BJ (cell line): Measurements from ENCODE around the gene ANG. TPM values are rescaled to one million over a fixed set of nuclear protein-coding genes. Genes with fewer than 3 reads are reported as not detected.
"Not testable (repeated sequence)": the region's sequence is repeated elsewhere in the genome, so short reads cannot be mapped to it uniquely, and the experiment has no call there.

ENCODE experiments used
- CTCF ChIA-PET: fragments of 350-600 bp; formaldehyde crosslinking; extraction: SDS; loops from one replicate; lab custom pipeline; 2021; ENCODE audit warnings: antibody characterized with exemption, inconsistent platforms; lab: Yijun Ruan, JAX
- POLR2A ChIA-PET: fragments of 300-600 bp; sonication (Branson Sonifier 250); formaldehyde crosslinking; extraction: SDS; loops from one replicate; lab custom pipeline; 2021; ENCODE audit warnings: antibody characterized with exemption; lab: Charles Lee
- DNase-seq: peaks from one replicate; pipeline ENCODE4 v3.0.0-alpha.2; 2011; ENCODE audit warnings: low read depth
- H3K27me3 ChIP-seq: 2 replicates; pipeline ENCODE4 v1.6.0; 2011; ENCODE audit warnings: low read length; ENCODE audit not compliant: control insufficient read depth, insufficient read depth
- H3K36me3 ChIP-seq: 2 replicates; pipeline ENCODE4 v1.5.1; 2011; ENCODE audit warnings: low read length; ENCODE audit not compliant: control insufficient read depth, insufficient read depth
- H3K4me3 ChIP-seq: 2 replicates; pipeline ENCODE4 v1.5.1; 2011; ENCODE audit warnings: low read depth, mild to moderate bottlenecking, control low read depth, low read length
- polyA minus RNA-seq: library from RNA; depleted of rRNA, polyadenylated mRNA; stranded (reverse); fragments of >200 nt; gene quantifications from 2 replicates; pipeline ENCODE4 v1.2.3, GENCODE V29; 2011; rRNA and poly(A)+ RNA removed
- polyA plus RNA-seq: library from polyadenylated mRNA; depleted of rRNA; stranded (reverse); fragments of >200 nt; gene quantifications from 2 replicates; pipeline ENCODE4 v1.2.3, GENCODE V29; 2011; rRNA removed
- TF ChIP-seq, protein P1 (sequence below): IDR thresholded peaks from 2 replicates; pipeline ENCODE4 v1.5.1; 2011; ENCODE audit warnings: low read depth, mild to moderate bottlenecking, control low read depth, inconsistent platforms, low read length, moderate library complexity; ENCODE audit not compliant: insufficient read depth

The ANG gene
- polyA plus RNA-seq, result 9.2 and 12.7 TPM in 2 replicates
- 3.8 and 6.9 TPM in 2 replicates for polyA minus RNA-seq

DNA sequence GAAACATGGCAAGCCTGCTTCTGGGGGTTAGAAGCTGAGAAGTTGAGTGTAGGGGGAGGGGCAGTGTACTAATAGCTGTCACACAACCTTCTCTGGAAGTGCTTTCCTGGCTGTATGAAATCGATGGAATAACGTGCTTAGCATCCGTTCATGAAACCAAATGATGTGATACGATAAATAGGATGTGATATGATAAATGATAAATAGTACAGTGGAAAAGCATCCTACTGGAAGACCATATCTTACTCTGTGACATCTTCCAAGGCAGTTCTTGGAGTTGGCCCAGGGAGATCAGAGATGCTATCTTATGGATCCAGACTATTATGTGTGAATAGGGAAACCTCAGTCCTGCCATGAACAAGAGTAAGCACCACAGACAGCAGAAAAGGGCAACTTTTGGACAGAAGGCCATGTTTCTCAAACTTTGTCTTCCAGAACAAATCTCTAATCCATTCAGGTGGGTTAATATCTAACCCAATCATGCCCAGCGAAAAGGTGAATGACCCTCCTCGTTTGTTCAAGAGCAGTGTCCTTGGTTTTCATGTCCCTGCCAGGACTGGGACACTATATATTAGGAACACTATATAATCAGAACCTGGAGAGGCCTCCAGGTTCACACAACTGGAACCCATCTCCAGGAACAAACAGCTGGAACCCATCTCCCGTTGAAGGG is at the start of gene ANG:
TSS of gene ANG (plus strand) at position 598 of the 673 bp plus-strand sequence. CDS start 4,801 bp downstream, outside the sequence.
- DNase-seq, result no peak
- POLR2A ChIA-PET, result no interaction called here
- no peak within 1 kb of the TSS for H3K4me3 ChIP-seq
- CTCF ChIA-PET, result interaction anchor here (1.0 kb wide), 2 partner anchors 27 to 154 kb away, joined by 3 read pairs; no protein-coding TSS in a partner anchor
- TF ChIP-seq, protein P1, sequence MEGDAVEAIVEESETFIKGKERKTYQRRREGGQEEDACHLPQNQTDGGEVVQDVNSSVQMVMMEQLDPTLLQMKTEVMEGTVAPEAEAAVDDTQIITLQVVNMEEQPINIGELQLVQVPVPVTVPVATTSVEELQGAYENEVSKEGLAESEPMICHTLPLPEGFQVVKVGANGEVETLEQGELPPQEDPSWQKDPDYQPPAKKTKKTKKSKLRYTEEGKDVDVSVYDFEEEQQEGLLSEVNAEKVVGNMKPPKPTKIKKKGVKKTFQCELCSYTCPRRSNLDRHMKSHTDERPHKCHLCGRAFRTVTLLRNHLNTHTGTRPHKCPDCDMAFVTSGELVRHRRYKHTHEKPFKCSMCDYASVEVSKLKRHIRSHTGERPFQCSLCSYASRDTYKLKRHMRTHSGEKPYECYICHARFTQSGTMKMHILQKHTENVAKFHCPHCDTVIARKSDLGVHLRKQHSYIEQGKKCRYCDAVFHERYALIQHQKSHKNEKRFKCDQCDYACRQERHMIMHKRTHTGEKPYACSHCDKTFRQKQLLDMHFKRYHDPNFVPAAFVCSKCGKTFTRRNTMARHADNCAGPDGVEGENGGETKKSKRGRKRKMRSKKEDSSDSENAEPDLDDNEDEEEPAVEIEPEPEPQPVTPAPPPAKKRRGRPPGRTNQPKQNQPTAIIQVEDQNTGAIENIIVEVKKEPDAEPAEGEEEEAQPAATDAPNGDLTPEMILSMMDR, result no peak
- H3K36me3 ChIP-seq, result no peaks in the 10 kb centered on the region
- no peaks in the 10 kb centered on the region for H3K27me3 ChIP-seq

DNA sequence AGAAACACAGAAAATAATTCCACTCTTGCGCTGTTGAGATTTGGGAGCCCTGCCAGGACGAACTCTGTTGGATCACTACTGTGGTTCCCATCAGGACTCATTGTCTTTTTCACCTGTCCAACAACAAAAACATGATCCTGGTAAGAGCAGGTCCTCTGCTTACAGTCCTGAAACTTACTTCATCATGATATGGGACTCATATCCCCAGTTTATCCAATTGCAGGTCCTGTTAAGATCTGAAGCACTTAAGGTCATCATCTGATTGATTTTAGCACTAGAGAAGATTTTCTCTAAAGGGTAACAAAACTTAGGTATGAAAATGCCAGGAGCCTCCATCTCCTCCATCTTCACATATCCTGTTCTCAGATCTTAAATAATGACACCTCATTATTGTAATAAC is 47.0 kb upstream of the ANG start, which contains the start of gene OR6S1:
TSS of gene OR6S1 (minus strand) at position 101 of the 400 bp plus-strand sequence. CDS start at position 101, 0 bp downstream.
- Histone ChIP-seq H3K36me3 (no peaks in the 10 kb centered on the region), H3K27me3 (no peaks in the 10 kb centered on the region), H3K4me3 (no peak within 1 kb of the TSS)
- DNase-seq, result no peak
- TF ChIP-seq, protein P1, result no peak
- POLR2A ChIA-PET, result no interaction called here
- CTCF ChIA-PET, result no interaction called here

DNA sequence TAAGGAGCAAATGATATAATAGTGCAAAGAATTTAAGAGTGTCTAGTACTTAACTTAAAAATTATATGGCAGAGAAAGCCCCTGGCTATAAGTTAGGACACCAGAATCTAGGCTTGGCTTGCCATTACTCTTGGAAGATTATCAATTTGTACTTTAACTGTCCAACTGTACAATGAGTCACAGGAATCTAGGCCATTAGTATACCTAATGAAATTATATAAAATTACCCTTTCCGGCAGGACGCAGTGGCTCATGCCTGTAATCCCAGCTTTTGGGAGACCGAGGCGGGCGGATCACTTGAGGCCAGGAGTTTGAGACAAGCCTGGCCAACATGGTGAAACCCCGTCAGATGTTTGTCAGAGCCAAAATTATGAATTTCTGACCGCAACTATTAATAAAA is 46.4 kb upstream of the ANG start:
- TF ChIP-seq, protein P1, result no peak
- no peaks in the 10 kb centered on the region for H3K36me3 ChIP-seq
- POLR2A ChIA-PET, result no interaction called here
- CTCF ChIA-PET, result interaction anchor here (0.6 to 1.1 kb wide), 3 partner anchors 49 to 415 kb away, joined by 3 read pairs; no protein-coding TSS in a partner anchor
- H3K4me3 ChIP-seq, result no peak overlapping the region
- DNase-seq, result no peak
- H3K27me3 ChIP-seq, result no peaks in the 10 kb centered on the region

DNA sequence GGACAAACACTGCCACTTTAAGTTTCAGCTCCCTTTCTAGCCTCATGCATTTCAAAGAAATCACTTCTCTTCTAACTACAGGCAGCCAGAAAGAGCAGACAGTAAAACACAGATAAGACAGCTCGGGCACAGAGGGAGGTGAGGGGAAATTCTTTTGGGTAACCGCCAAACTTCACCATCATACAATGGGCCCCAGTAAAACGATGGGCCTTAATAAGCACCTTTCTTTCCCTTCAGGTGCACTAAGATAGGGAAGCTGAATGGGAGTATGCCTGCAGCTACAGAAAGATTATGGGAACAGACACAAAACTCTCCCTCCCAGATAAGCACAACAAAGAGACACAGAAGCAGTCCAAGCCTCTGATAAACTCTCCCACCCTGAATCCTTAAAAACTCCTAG is 45.8 kb upstream of the ANG start:
- DNase-seq, H3K36me3 ChIP-seq, H3K27me3 ChIP-seq, H3K4me3 ChIP-seq, POLR2A ChIA-PET: not testable (repeated sequence)
- CTCF ChIA-PET, result interaction anchor here (0.6 to 1.1 kb wide), 3 partner anchors 48 to 415 kb away, joined by 3 read pairs; no protein-coding TSS in a partner anchor

DNA sequence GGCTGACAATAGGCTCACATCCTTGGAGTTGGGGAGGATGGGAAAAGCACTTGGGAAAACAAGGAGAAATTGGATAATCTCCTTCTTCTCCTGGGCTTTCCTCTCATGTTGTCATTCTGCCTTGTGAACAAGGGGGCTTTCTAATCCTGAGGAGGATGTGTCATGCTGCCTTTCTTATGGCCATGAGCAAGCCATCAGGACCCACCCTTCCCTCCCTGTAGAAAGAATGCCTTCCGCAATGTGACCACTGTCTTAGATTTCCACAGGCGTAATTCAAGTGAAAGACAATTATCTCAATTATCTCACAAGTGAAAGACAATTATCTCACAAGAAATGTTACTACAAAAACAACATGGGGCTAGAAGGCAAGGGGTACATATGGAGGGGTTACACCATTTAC is 44.0 kb upstream of the ANG start:
- TF ChIP-seq, protein P1, result no peak
- ChIA-PET CTCF (no interaction called here), POLR2A (no interaction called here)

More for the DNA sequence above, 44.0 kb upstream of the ANG start:
- H3K4me3 ChIP-seq, result no peak overlapping the region
- DNase-seq, result no peak
- H3K27me3 ChIP-seq, result no peaks in the 10 kb centered on the region
- no peaks in the 10 kb centered on the region for H3K36me3 ChIP-seq
